HPDE6-E6E7 (cell line): ENCODE measurements around the gene DSG4.
"Not testable (repeated sequence)": the region's sequence is repeated elsewhere in the genome, so short reads cannot be mapped to it uniquely, and the experiment has no call there.

Experiments used
- DNase-seq: peaks from one replicate; pipeline ENCODE4 v3.0.0; 2011; ENCODE audit warnings: missing footprints; ENCODE audit errors: extremely low spot score

The DSG4 gene

GRCh38 chr18:31376477-31376876 is at the start of gene DSG4:
Gene DSG4, plus strand, starts transcription at chr18:31376777. Its CDS starts 135 bp downstream, at chr18:31376912.
- DNase-seq = no peak

- DNase-seq = no peak
Observed at GRCh38 chr18:31329787-31330438, 46.7 kb upstream of the DSG4 start.

GRCh38 chr18:31343454-31343853 is 33.1 kb upstream of the DSG4 start:
- DNase-seq = no peak

GRCh38 chr18:31353336-31353735 is 23.2 kb upstream of the DSG4 start:
- DNase-seq = not testable (repeated sequence)

- DNase-seq = no peak
Observed at GRCh38 chr18:31354990-31355389, 21.6 kb upstream of the DSG4 start.

GRCh38 chr18:31356025-31356424 is 20.6 kb upstream of the DSG4 start:
- no peak for DNase-seq

- no peak for DNase-seq
Observed at GRCh38 chr18:31364190-31364589, 12.4 kb upstream of the DSG4 start.

GRCh38 chr18:31369478-31369877 is 7.1 kb upstream of the DSG4 start:
- DNase-seq = no peak

- DNase-seq = no peak
Observed at GRCh38 chr18:31371989-31372388, 4.6 kb upstream of the DSG4 start.

- no peak for DNase-seq
Observed at GRCh38 chr18:31373641-31374040, 2.9 kb upstream of the DSG4 start.

- peak; percentile 8 for DNase-seq
Observed at GRCh38 chr18:31380912-31381311, 4.3 kb downstream of the DSG4 start.

GRCh38 chr18:31382107-31382506 is 5.5 kb downstream of the DSG4 start:
- no peak for DNase-seq

- DNase-seq = no peak
Observed at GRCh38 chr18:31386741-31387140, 10.2 kb downstream of the DSG4 start.

GRCh38 chr18:31393286-31393685 is 16.7 kb downstream of the DSG4 start:
- DNase-seq = no peak

GRCh38 chr18:31396796-31397612 is 20.4 kb downstream of the DSG4 start:
- no peak for DNase-seq

- DNase-seq = no peak
Observed at GRCh38 chr18:31398191-31398590, 21.6 kb downstream of the DSG4 start.

- no peak for DNase-seq
Observed at GRCh38 chr18:31399306-31400032, 22.9 kb downstream of the DSG4 start.

GRCh38 chr18:31401156-31402025 is 24.8 kb downstream of the DSG4 start:
- no peak for DNase-seq

GRCh38 chr18:31402026-31402373 is 25.4 kb downstream of the DSG4 start:
- no peak for DNase-seq

GRCh38 chr18:31403409-31403808 is 26.8 kb downstream of the DSG4 start:
- no peak for DNase-seq

GRCh38 chr18:31407649-31408048 is 31.1 kb downstream of the DSG4 start:
- DNase-seq = no peak

GRCh38 chr18:31409276-31409675 is 32.7 kb downstream of the DSG4 start:
- no peak for DNase-seq
